OCI-LY1 (cell line): ENCODE data around the gene PSPN.

Experiments
- H2AFZ ChIP-seq: fragments of 200-600 bp; sonication (generic), shearing (Covaris generic); 2 replicates; pipeline ENCODE4 v1.6.0; 2014; ENCODE audit warnings: antibody characterized with exemption, mild to moderate bottlenecking, low read length
- H3F3A ChIP-seq: fragments of 200-600 bp; sonication (generic), shearing (Covaris generic); 2 replicates; pipeline ENCODE4 v1.6.0; 2014; ENCODE audit warnings: mild to moderate bottlenecking, antibody characterized with exemption, low read length, moderate library complexity; ENCODE audit not compliant: insufficient read depth
- H3K27ac ChIP-seq: fragments of 200-600 bp; sonication (generic); 2 replicates; pipeline ENCODE4 v1.5.1; 2014; ENCODE audit warnings: low read length, mixed run types, mild to moderate bottlenecking, low read depth; ENCODE audit not compliant: poor library complexity, severe bottlenecking
- H3K27me3 ChIP-seq: fragments of 200-600 bp; sonication (generic); 2 replicates; pipeline ENCODE4 v1.6.0; 2014; ENCODE audit warnings: antibody characterized with exemption, mild to moderate bottlenecking, low read length, moderate library complexity; ENCODE audit not compliant: insufficient read depth
- H3K36me3 ChIP-seq: fragments of 200-600 bp; sonication (generic); 2 replicates; pipeline ENCODE4 v1.6.1; 2014; ENCODE audit warnings: mild to moderate bottlenecking, antibody characterized with exemption, low read length, moderate library complexity, mixed read lengths; ENCODE audit not compliant: insufficient read depth
- H3K4me1 ChIP-seq: fragments of 200-600 bp; sonication (generic); 2 replicates; pipeline ENCODE4 v1.5.1; 2014; ENCODE audit warnings: mild to moderate bottlenecking, low read length, moderate library complexity; ENCODE audit not compliant: insufficient read depth, severe bottlenecking
- H3K4me2 ChIP-seq: fragments of 200-600 bp; sonication (generic), shearing (Covaris generic); 2 replicates; pipeline ENCODE4 v1.6.1; 2014; ENCODE audit warnings: low read length
- H3K4me3 ChIP-seq: fragments of 200-600 bp; sonication (generic); 2 replicates; pipeline ENCODE4 v1.5.1; 2014; ENCODE audit warnings: low read length, low read depth, mild to moderate bottlenecking, mixed read lengths; ENCODE audit not compliant: poor library complexity, severe bottlenecking
- H3K79me2 ChIP-seq: fragments of 200-600 bp; shearing (Covaris generic); 2 replicates; pipeline ENCODE4 v1.6.1; 2016; ENCODE audit warnings: mixed run types, low read length, mixed read lengths; ENCODE audit not compliant: insufficient read depth
- H3K9ac ChIP-seq: fragments of 200-600 bp; sonication (generic), shearing (Covaris generic); 2 replicates; pipeline ENCODE4 v1.6.1; 2014; ENCODE audit warnings: mild to moderate bottlenecking, low read length, mixed read lengths
- H3K9me2 ChIP-seq: fragments of 200-600 bp; sonication (generic), shearing (Covaris generic); 2 replicates; pipeline ENCODE4 v1.6.1; 2014; ENCODE audit warnings: low read depth, mild to moderate bottlenecking, low read length, mixed read lengths
- H3K9me3 ChIP-seq: fragments of 200-600 bp; shearing (Covaris generic); 2 replicates; pipeline ENCODE4 v1.6.1; 2014; ENCODE audit warnings: low read length, mixed read lengths
- H4K20me1 ChIP-seq: fragments of 200-600 bp; sonication (generic), shearing (Covaris generic); 2 replicates; pipeline ENCODE4 v1.6.0; 2016; ENCODE audit warnings: mild to moderate bottlenecking, low read length; ENCODE audit not compliant: insufficient read depth
- CTCF ChIP-seq: fragments of 200-600 bp; sonication (generic), shearing (Covaris generic); IDR thresholded peaks from 2 replicates; pipeline ENCODE4 v1.5.1; 2017; ENCODE audit warnings: mild to moderate bottlenecking, antibody characterized with exemption, low read length, moderate library complexity, mixed read lengths
- EZH2 ChIP-seq: fragments of 200-600 bp; sonication (generic), shearing (Covaris generic); IDR thresholded peaks from 2 replicates; pipeline ENCODE4 v1.8.0; 2017; ENCODE audit warnings: borderline replicate concordance, mixed run types, mild to moderate bottlenecking, antibody characterized with exemption, low read length, moderate library complexity, mixed read lengths

PSPN gene

GRCh38 chr19:6423499-6424194, 47.9 kb upstream of the PSPN start:
- Histone ChIP-seq H3K9me3 (no peaks in the 10 kb centered on the region), H2AFZ (no peak overlapping the region), H3K4me1 (peaks cover 23% of the 10 kb centered on the region), H4K20me1 (no peaks in the 10 kb centered on the region), H3K4me3 (peak overlapping the region; percentile 94), H3K27me3 (no peaks in the 10 kb centered on the region), H3K9me2 (no peaks in the 10 kb centered on the region), H3K79me2 (peaks cover 43% of the 10 kb centered on the region), H3K4me2 (peak overlapping the region; percentile 86), H3K36me3 (peaks cover 51% of the 10 kb centered on the region), H3F3A (no peaks in the 10 kb centered on the region), H3K27ac (no peak overlapping the region), H3K9ac (peak overlapping the region; percentile 86)
- TF ChIP-seq EZH2, result no peak

GRCh38 chr19:6421075-6422014, 45.6 kb upstream of the PSPN start:
- Histone ChIP-seq H3K4me2 (no peak overlapping the region), H2AFZ (no peak overlapping the region), H3F3A (no peaks in the 10 kb centered on the region), H3K79me2 (peaks cover 43% of the 10 kb centered on the region), H3K9me2 (no peaks in the 10 kb centered on the region), H3K4me3 (no peak overlapping the region), H4K20me1 (no peaks in the 10 kb centered on the region), H3K27ac (no peak overlapping the region), H3K9me3 (no peaks in the 10 kb centered on the region), H3K27me3 (no peaks in the 10 kb centered on the region), H3K9ac (no peak overlapping the region), H3K4me1 (peaks cover 23% of the 10 kb centered on the region), H3K36me3 (peaks cover 74% of the 10 kb centered on the region)
- no peak for TF ChIP-seq CTCF
- TF ChIP-seq EZH2, result no peak

- H3K79me2 ChIP-seq, result peaks cover 37% of the 10 kb centered on the region
Observed at GRCh38 chr19:6418562-6418932, 42.8 kb upstream of the PSPN start.

More at GRCh38 chr19:6418562-6418932, 42.8 kb upstream of the PSPN start:
- Histone ChIP-seq H4K20me1 (no peaks in the 10 kb centered on the region), H3K36me3 (peaks cover 95% of the 10 kb centered on the region), H3K4me2 (no peak overlapping the region), H3K9me3 (no peaks in the 10 kb centered on the region), H3K27ac (no peak overlapping the region), H3K9ac (no peak overlapping the region), H3F3A (no peaks in the 10 kb centered on the region), H2AFZ (no peak overlapping the region), H3K9me2 (no peaks in the 10 kb centered on the region), H3K4me3 (no peak overlapping the region), H3K4me1 (peaks cover 16% of the 10 kb centered on the region), H3K27me3 (no peaks in the 10 kb centered on the region)
- TF ChIP-seq CTCF (no peak), EZH2 (no peak)
